Measurements from ENCODE around the gene P2RX3.

The P2RX3 gene

DNA sequence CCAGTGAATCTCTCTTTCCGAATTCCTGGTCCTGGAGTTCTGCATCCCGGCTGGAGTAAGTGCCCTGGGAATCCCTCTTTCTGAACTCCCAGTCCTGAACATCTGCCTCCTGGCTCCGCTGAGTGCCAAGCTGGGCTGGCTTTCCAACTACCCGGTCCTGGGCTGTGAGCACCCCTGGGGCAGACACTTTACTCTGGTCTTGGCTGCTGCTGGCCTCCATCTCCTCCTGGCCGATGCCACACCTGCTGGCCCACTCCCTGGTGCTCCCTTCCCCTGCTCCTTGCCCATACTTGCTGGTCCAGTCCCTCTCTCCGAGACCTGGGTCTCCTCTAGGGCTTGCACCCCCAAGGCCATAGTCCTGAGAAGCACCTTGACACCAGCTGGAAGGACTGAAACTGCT, 28.1 kb upstream of the P2RX3 start:
- no peak for DNase-seq

- DNase-seq: no peak
Measured at GRCh38 chr11:57310630-57311086, 27.5 kb upstream of the P2RX3 start.

GRCh38 chr11:57311109-57311936, 26.8 kb upstream of the P2RX3 start:
- no peak for DNase-seq

DNA sequence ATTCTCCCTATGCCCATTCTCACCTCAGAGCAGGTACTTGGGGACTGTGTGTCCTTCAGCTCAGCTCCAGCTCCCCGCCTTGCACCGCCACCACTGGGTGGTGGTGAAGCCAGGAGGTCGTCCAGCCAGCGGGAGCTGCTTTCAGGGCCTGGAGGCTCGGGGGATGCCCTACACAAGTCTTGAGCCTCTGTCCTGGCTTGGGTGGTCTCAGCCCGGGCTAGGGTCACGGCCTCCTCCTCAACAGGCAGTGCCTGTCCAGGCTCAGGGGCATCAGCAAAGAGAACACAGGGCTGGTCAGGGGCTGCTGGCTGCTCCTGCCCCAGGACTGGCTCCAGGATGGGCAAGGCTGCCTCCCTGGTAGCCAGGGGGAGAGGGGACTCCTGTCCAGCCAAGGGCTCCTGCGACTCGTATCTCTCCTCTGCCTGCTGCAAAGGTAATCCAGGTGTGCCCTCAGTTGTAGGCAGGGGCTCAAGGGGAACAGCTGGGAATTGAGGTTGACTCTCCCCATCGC, 25.6 kb upstream of the P2RX3 start:
- DNase-seq: no peak

DNA sequence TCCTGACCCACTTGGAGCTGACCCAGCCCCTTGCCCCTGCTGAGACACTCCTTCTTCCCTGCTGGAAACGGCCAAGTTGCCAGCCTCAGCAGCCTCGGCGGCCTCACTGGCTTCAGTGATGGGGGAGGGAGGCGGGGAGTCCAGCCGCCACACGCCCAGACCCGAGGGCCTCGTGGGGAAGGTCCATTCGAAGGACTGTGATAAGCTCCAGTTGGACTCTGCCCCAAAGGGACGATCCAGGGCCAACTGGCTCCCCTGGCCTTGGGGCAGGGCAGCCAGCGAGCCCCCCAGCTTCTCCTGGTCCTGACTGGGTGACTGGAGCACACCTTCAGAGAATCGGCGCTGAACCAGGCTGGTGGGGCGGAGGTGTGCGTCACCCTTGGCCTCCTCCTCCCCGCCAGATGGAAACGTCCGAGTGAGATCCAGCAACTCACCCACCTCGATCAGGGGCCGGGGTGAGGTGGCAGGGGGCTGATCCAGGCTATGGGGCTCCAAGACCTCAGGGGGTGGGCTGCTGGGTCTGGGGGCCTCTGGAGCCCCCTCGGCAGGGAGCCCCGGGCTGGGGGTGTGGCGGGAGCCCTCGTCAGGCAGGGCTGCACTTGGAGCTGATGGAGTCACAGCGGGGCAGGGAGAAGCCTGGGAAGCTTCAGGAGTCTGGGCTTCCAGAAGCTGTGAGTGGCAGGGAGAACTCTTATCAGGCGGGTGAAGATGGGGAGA, 24.9 kb upstream of the P2RX3 start:
- DNase-seq: no peak

GRCh38 chr11:57313788-57314135, 24.4 kb upstream of the P2RX3 start:
- DNase-seq: no peak

GRCh38 chr11:57314221-57314973, 23.8 kb upstream of the P2RX3 start:
- DNase-seq: no peak

DNA sequence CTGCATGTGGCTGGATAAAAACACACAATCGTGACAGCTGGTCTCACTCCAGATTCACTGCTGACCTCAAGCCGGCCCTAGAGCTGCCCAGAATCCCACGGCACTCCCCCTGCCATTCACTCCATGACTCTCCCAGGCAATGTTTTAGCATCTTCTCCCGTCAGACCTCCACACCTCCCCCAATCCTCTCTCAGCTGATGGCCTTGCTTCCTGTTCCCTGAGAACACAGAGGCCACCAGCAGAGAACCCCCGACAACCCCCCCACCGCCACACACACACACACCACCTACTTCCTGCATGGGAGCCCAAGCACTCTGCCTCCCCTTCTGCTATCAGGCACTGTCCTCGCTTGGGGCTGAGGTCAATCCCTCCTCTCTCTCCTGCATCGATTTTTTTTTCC, 22.7 kb upstream of the P2RX3 start:
- no peak for DNase-seq

GRCh38 chr11:57316017-57316416, 22.1 kb upstream of the P2RX3 start:
- no peak for DNase-seq

DNA sequence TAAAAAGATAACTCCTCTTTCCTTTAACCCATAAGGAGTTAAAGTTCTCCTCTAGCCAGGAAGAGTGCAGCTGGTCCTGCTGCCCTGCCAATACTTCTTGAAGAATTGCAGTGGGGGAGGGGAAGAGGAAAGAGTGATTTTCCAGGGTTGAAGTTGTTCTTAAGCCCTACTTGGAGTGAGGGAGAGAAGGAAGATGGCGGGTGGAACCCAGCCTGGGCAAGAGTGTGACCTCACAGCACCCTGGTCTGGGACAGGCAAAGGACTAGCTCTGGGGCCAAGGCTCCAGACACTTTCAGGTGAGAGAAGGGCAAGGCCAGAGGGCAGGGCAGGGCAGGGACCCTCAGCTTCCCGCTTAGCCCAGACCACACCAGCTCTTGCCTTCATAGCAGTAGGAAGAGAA, 20.0 kb upstream of the P2RX3 start:
- DNase-seq: no peak

DNA sequence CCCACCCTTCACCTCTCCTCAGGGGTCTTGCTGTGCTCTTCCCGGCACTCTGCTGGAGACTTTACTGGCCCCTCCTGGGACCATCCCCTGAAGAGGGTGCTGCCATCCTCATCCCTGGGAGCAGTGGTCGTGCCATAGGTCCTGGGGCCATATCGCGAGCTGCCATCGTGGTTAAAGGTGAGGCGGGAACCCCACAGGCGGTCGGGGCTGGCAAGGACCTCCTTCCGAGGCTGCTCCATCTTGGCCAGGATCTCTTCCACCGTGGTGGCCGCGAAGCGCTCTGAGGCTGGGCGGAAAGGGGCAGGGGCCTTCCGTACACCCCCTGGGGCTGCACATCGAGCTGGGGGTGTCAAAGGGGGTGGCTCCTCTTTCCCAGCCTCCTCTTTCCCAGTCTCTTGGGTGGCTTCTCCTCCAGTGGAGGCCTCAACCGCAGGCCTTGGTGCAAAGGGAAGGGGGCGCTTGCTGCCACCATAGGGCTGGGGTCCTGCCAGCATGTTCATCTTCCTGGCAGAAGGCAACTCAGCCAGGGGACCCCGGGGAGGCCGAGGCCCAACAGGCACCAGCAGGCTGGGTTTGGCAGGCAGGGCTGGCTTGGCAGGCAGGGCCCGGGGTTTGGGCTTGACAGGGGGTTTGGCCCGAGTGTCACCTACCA, 18.0 kb upstream of the P2RX3 start:
- DNase-seq: no peak

- DNase-seq: no peak
Measured at GRCh38 chr11:57320719-57321387, 17.3 kb upstream of the P2RX3 start.

DNA sequence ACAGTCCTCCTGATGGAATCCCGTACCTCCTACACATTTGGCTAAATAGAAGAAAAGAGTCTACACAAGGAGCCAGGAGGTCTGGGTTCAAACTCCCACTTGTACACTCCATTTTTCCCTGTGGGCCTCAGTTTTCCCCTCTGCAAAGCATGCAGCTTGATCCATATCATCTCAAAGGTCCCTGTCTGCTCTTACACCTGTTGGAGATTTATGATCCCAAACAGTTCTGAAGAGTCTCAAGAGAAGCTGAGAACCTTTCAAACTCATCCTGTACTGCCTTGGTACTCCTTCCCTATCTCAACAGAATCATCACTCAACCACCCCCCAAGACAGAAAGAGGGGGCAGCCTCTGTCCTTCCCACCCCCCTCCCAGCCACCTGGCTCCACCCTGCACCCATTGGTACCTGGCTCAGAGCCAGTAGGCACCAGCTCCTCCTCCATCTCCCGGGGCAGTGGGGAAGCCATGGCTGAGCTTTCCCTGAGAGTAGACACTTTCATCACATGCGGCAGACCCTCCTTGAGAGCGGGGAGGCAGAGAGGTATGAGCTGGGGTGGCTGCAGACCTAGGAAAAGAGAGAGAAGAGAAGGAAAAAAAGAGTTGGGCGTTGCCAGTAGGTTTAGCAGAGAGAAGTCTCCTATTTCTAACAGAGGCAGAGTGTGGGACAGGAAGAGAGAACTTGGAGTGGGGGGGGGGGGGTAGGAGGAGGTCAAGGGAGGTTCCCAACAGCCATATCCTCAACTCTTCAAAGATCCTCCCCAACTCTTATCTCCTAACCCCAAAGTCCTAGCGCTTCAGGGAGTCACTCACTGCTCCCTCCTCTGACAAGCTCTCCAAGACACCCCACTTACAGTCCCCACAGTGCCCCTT, 16.5 kb upstream of the P2RX3 start:
- no peak for DNase-seq

GRCh38 chr11:57322256-57323166, 15.6 kb upstream of the P2RX3 start:
- DNase-seq: no peak

DNA sequence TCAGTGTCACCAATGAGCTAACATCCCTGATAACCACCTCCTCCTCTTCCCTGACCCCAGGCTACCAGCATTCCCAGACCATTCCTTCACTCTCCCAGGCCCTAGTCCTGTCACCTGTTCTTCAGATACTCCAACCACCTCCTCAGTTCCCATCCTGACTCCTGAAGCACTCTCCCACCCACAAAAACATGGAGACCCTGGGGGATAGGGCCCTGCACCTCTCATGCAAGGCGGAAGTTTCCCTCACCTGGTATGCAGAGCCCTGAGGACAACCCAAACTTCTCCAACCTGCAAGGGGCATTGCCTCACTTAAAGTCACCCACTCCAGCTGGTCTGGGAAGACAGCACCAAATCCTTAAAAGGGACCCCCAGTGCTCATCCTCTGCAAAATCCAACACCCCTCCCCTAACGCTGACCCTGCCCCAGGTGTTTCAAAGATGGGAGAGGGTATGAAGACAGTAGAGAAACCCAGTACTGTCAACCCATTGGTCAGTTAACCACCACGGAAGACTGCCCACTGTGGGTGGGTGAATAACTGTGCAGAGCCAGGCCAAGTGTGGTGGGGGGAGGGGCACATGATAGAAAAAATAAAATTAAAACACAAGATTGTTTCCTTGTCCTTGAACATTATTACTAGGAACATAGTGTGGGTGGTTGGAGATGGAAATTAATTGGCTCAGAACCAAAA, 14.8 kb upstream of the P2RX3 start:
- no peak for DNase-seq

- no peak for DNase-seq
Measured at GRCh38 chr11:57323855-57324153, 14.3 kb upstream of the P2RX3 start.

DNA sequence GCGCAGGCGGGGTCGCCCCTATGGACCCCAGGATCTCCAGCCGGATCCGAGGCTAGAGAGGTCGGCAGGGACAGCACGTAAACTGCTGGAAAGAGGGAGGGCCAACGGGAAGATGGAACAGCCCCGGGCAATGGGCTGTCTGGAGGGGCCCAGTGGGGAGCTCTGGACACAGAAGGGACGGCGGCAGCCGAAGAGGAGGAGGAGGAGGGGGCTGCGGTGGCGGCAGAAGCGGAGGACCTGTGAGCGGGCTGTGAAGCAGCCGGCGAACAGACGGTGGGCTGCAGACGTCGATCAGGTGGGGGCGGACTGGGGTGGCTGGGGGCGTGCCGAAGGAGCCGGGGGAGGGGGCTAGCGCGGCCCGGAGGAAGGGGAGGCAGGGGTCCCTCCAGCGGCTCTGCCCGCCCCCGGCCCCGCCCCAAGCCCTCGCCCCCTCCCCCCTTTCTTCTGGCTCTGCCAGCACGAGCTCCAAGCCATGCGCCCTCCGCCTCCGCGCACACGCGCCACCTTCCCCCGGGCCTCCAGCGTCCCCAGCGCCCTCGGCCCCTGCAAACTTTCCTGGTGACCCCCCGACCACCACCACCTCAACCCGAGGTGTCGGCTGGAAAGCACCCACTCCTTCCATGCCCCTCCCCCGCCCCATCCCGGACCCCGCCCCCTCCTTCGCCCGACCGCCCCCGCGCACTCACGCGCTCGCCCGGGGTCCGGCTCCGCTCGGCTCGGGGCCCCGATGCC, 13.8 kb upstream of the P2RX3 start:
- DNase-seq: no peak

DNA sequence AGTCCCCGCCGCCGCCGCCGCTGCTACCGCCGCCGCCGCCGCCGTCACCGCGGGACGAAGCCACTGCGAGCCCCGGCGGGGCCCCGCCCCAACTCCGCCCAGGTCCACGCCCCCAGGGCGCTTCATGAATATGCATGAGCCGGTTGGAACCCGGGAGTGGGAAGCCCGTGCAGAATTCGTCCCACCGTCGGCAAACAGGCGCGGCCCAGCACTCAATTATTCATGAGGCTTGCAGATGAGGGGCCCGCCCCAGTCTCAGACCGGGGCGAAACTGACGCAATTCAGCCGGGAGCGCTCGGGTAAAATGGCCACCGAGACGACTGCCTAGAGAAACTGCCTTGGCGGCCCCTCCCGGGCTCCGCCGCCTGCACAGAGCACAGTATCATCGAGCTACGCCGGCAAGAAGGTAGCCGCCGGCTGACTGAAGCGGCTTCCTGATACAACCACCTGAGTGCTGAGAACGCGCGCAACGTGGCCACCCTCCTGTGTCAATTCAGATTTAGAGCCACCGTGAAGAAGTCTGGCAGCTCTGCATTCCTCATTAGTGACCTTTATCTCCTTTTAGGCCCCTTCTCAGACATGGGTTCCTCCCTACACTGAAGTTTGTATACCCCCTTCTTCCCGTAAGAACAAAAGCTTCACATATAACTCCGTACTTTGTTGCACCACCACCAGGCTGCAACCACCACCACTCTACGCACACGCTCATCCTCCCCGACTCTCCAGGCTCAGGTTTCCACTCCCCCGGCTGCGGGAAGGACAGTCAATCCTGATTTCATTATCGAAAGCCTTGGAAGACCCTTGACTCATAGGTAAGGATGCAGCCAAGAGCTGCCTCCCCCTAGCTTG, 13.0 kb upstream of the P2RX3 start, which contains the start of gene TNKS1BP1:
Gene TNKS1BP1 (minus strand): TSS at position 67 of the 849 bp plus-strand sequence. CDS start 3,067 bp downstream, outside the sequence.
- DNase-seq: peak; percentile 90

Data from central memory CD4-positive, alpha-beta T cell (primary cell).